ENCODE measurements around the gene HRH1. TPM values are rescaled to one million over a fixed set of nuclear protein-coding genes. Genes with fewer than 3 reads are reported as not detected.

The HRH1 gene
- total and polyA plus RNA-seq, 2 experiments from 2014 or later: not detected

GRCh38 chr3:11134794-11135193 is 19.5 kb upstream of the HRH1 start (continued):
- TF ChIP-seq ZNF462 (CRISPR knock-in tag; IDR thresholded peaks at IDR 0.05) (no peak), ETS1 (IDR thresholded peaks at IDR 0.05) (no peak), NANOG (IDR thresholded peaks at IDR 0.05; ENCODE audit: borderline replicate concordance) (no peak), CREB1 (CRISPR knock-in tag; IDR thresholded peaks at IDR 0.05; ENCODE audit: low read depth) (no peak), EZH2phosphoT487 (IDR thresholded peaks at IDR 0.05; ENCODE audit: unreplicated experiment) (no peak), STAT1 (IDR thresholded peaks at IDR 0.05; ENCODE audit: unreplicated experiment) (no peak), JUNB (IDR thresholded peaks at IDR 0.05; ENCODE audit: unreplicated experiment) (no peak), EZH2 (IDR thresholded peaks at IDR 0.05; ENCODE audit: low read depth, unreplicated experiment) (no peak), POLR2AphosphoS5 (IDR thresholded peaks at IDR 0.05; ENCODE audit: low read depth) (no peak)

GRCh38 chr3:11136116-11136515 is 18.2 kb upstream of the HRH1 start:
- Histone ChIP-seq H4K20me1 (replicated peaks; ENCODE audit: insufficient read depth) (no peaks in the 10 kb centered on the region), H3K36me3 (ENCODE audit: insufficient read depth) (no peaks in the 10 kb centered on the region), H3K4me3 (no peak overlapping the region), H3K27me3 (ENCODE audit: insufficient read depth) (no peaks in the 10 kb centered on the region), H3K79me2 (replicated peaks; ENCODE audit: insufficient read depth) (no peaks in the 10 kb centered on the region), H3K4me1 (ENCODE audit: insufficient read depth) (no peaks in the 10 kb centered on the region), H3K4me2 (no peak overlapping the region), H3K27ac (ENCODE audit: low read depth) (no peak overlapping the region), H3F3A (replicated peaks; ENCODE audit: low read depth) (no peaks in the 10 kb centered on the region), H2AFZ (no peak overlapping the region), H3K9me2 (ENCODE audit: insufficient read depth) (no peaks in the 10 kb centered on the region)
- TF ChIP-seq POLR2AphosphoS5 (IDR thresholded peaks at IDR 0.05; ENCODE audit: low read depth) (no peak), EZH2phosphoT487 (IDR thresholded peaks at IDR 0.05; ENCODE audit: unreplicated experiment) (no peak), JUNB (IDR thresholded peaks at IDR 0.05; ENCODE audit: unreplicated experiment) (no peak), ZNF114 (CRISPR knock-in tag; IDR thresholded peaks at IDR 0.05) (no peak), CREB1 (CRISPR knock-in tag; IDR thresholded peaks at IDR 0.05; ENCODE audit: low read depth) (no peak), STAT1 (IDR thresholded peaks at IDR 0.05; ENCODE audit: unreplicated experiment) (no peak), NANOG (IDR thresholded peaks at IDR 0.05; ENCODE audit: borderline replicate concordance) (no peak), REST (IDR thresholded peaks at IDR 0.05; ENCODE audit: unreplicated experiment) (no peak)
- Mint-ChIP-seq H3K4me1 (no peaks in the 10 kb centered on the region), H3K27me3 (ENCODE audit: insufficient read depth, low read depth, poor library complexity) (peaks cover 4% of the 10 kb centered on the region), H3K9me3 (no peaks in the 10 kb centered on the region), H3K4me3 (no peak overlapping the region), H3K36me3 (ENCODE audit: low read depth) (no peaks in the 10 kb centered on the region), H3K27ac (no peak overlapping the region)
- DNase-seq (ENCODE audit: low spot score) (no peak), ATAC-seq (no peak)
